Neuronal stem cell (in vitro differentiated cells): ENCODE measurements around the gene MGAT1.

Experiments used
- DNase-seq: peaks from one replicate; pipeline ENCODE4 v3.0.0-alpha.2; 2013; ENCODE audit warnings: low spot score
- H2AFZ ChIP-seq: one replicate; pipeline ENCODE4 v1.6.1; 2013; ENCODE audit warnings: mild to moderate bottlenecking, low read length, inconsistent platforms
- H2AK5ac ChIP-seq: 2 replicates; pipeline ENCODE4 v1.6.1; 2013; ENCODE audit warnings: low read depth, mild to moderate bottlenecking, inconsistent platforms, low read length, moderate library complexity, mixed read lengths
- H2BK120ac ChIP-seq: 2 replicates; pipeline ENCODE4 v1.6.1; 2013; ENCODE audit warnings: low read depth, mild to moderate bottlenecking, inconsistent platforms, low read length, moderate library complexity, mixed read lengths
- H2BK12ac ChIP-seq: one replicate; pipeline ENCODE4 v1.6.1; 2013; ENCODE audit warnings: low read length, inconsistent platforms
- H2BK15ac ChIP-seq: 2 replicates; pipeline ENCODE4 v1.6.1; 2013; ENCODE audit warnings: mild to moderate bottlenecking, low read length, inconsistent platforms, mixed read lengths
- H2BK5ac ChIP-seq: one replicate; pipeline ENCODE4 v1.6.1; 2013; ENCODE audit warnings: inconsistent platforms, mild to moderate bottlenecking, low read length, moderate library complexity
- H3K14ac ChIP-seq: one replicate; pipeline ENCODE4 v1.6.1; 2013; ENCODE audit warnings: low read length, inconsistent platforms
- H3K18ac ChIP-seq: 2 replicates; pipeline ENCODE4 v1.6.1; 2013; ENCODE audit warnings: low read length, inconsistent platforms
- H3K23ac ChIP-seq: 2 replicates; pipeline ENCODE4 v1.6.1; 2013; ENCODE audit warnings: low read depth, mild to moderate bottlenecking, mixed read lengths, low read length, inconsistent platforms; ENCODE audit not compliant: poor library complexity
- H3K27ac ChIP-seq: replicated peaks from 3 replicates; pipeline ENCODE4 v1.5.1; 2013; ENCODE audit warnings: low read length, inconsistent platforms
- H3K27me3 ChIP-seq, 3 experiments: 2 replicates each; pipeline ENCODE4 v1.6.1; 2013; ENCODE audit warnings: low read length in 3 of 3, mild to moderate bottlenecking in 2 of 3, inconsistent platforms in 1 of 3, low read depth in 1 of 3, mixed read lengths in 1 of 3, moderate library complexity in 1 of 3; ENCODE audit not compliant: control insufficient read depth in 3 of 3, insufficient read depth in 3 of 3
- H3K36me3 ChIP-seq, 2 donors: replicated peaks in 1 of 2; 2 replicates each; pipeline ENCODE4 v1.6.1; 2013; ENCODE audit warnings: low read length in 2 of 2; ENCODE audit not compliant: control insufficient read depth in 2 of 2, insufficient read depth in 2 of 2
- H3K4ac ChIP-seq: 2 replicates; pipeline ENCODE4 v1.6.1; 2013; ENCODE audit warnings: inconsistent platforms, mild to moderate bottlenecking, low read length, moderate library complexity
- H3K4me1 ChIP-seq, 2 donors: 1 replicate in 1 of 2; 2 replicates in 1 of 2; pipeline ENCODE4 v1.6.1; 2013; ENCODE audit warnings: low read length in 2 of 2, low read depth in 1 of 2; ENCODE audit not compliant: control insufficient read depth in 2 of 2, insufficient read depth in 1 of 2
- H3K4me2 ChIP-seq: one replicate; pipeline ENCODE4 v1.6.1; 2013; ENCODE audit warnings: mild to moderate bottlenecking, low read length, inconsistent platforms; ENCODE audit not compliant: insufficient read depth, poor library complexity, severe bottlenecking
- H3K4me3 ChIP-seq, 2 donors: 2 replicates each; pipeline ENCODE4 v1.5.1; 2013; ENCODE audit warnings: low read length in 2 of 2, mild to moderate bottlenecking in 2 of 2, inconsistent platforms in 1 of 2, moderate library complexity in 1 of 2
- H3K79me1 ChIP-seq: one replicate; pipeline ENCODE4 v1.6.1; 2013; ENCODE audit warnings: low read depth, mild to moderate bottlenecking, inconsistent platforms, low read length, moderate library complexity
- H3K9ac ChIP-seq: one replicate; pipeline ENCODE4 v1.6.1; 2013; ENCODE audit warnings: mild to moderate bottlenecking, low read depth, low read length, inconsistent platforms; ENCODE audit not compliant: poor library complexity
- H3K9me3 ChIP-seq, 2 donors: replicated peaks in 1 of 2; 2 replicates each; pipeline versions ENCODE3 to v1.6.1; 2013; ENCODE audit warnings: low read length in 2 of 2, mild to moderate bottlenecking in 2 of 2, inconsistent platforms in 1 of 2, low read depth in 1 of 2, mixed read lengths in 1 of 2, moderate library complexity in 1 of 2; ENCODE audit not compliant: control insufficient read depth in 2 of 2, insufficient read depth in 1 of 2
- H4K8ac ChIP-seq: one replicate; pipeline ENCODE4 v1.6.1; 2013; ENCODE audit warnings: low read depth, mild to moderate bottlenecking, inconsistent platforms, low read length, moderate library complexity
- H4K91ac ChIP-seq: one replicate; pipeline ENCODE4 v1.6.1; 2013; ENCODE audit warnings: low read length, low read depth, mild to moderate bottlenecking, inconsistent platforms; ENCODE audit not compliant: poor library complexity
- WGBS, 2 donors: extraction: QIAGEN DNeasy Blood & Tissue Kit; methylation state at CpG; one replicate each; pipeline ENCODE4 v1.1.7; 2013; ENCODE audit warnings: missing lambda C conversion rate in 2 of 2, mixed read lengths in 1 of 2; ENCODE audit not compliant: insufficient read length in 2 of 2, insufficient replicate concordance in 1 of 2; ENCODE audit errors: extremely low coverage in 2 of 2; 5-methylcytosine and 5-hydroxymethylcytosine counted together

MGAT1 gene

GRCh38 chr5:180795771-180796313 is 6.8 kb downstream of the MGAT1 start:
- Histone ChIP-seq H4K8ac (no peak overlapping the region), H2AK5ac (no peak overlapping the region), H3K23ac (no peak overlapping the region), H2BK5ac (no peak overlapping the region), H3K4me2 (no peak overlapping the region), H2BK120ac (no peak overlapping the region), H4K91ac (no peak overlapping the region), H3K4ac (no peak overlapping the region), H3K79me1 (peaks cover 22% of the 10 kb centered on the region), H3K36me3 (peaks cover 17 to 64% of the 10 kb centered on the region in 2 donors), H3K4me1 (no peaks in the 10 kb centered on the region), H3K18ac (no peak overlapping the region), H3K27me3 (no peaks in the 10 kb centered on the region), H3K9me3 (no peaks in the 10 kb centered on the region), H3K14ac (no peak overlapping the region), H2BK12ac (no peak overlapping the region), H2AFZ (no peak overlapping the region), H3K4me3 (no peak overlapping the region), H2BK15ac (no peak overlapping the region), H3K9ac (no peak overlapping the region), H3K27ac (no peak overlapping the region)
- WGBS, 2 donors = no CpG with 5 or more reads among the region's 4 CpGs
- DNase-seq = no peak

- Histone ChIP-seq H2BK120ac (no peak overlapping the region), H4K8ac (peak overlapping the region; percentile 17), H3K23ac (peak overlapping the region; percentile 55), H3K27ac (no peak overlapping the region), H3K9ac (peak overlapping the region; percentile 60), H3K27me3 (no peaks in the 10 kb centered on the region), H2BK15ac (no peak overlapping the region), H3K4me1 (no peaks in the 10 kb centered on the region), H3K4me2 (no peak overlapping the region), H3K4ac (no peak overlapping the region), H3K36me3 (peaks cover 24 to 66% of the 10 kb centered on the region in 2 donors), H2BK12ac (no peak overlapping the region), H2AK5ac (no peak overlapping the region), H3K4me3 (no peak overlapping the region), H3K18ac (no peak overlapping the region), H2AFZ (no peak overlapping the region), H3K9me3 (no peaks in the 10 kb centered on the region), H4K91ac (no peak overlapping the region), H3K14ac (no peak overlapping the region), H3K79me1 (peaks cover 15% of the 10 kb centered on the region), H2BK5ac (no peak overlapping the region)
- no peak for DNase-seq
- WGBS, 2 donors = no CpG with 5 or more reads among the region's 7 CpGs
Observed at GRCh38 chr5:180792965-180793287, 9.7 kb downstream of the MGAT1 start.

GRCh38 chr5:180792287-180792964 is 10.2 kb downstream of the MGAT1 start:
- Histone ChIP-seq H3K27me3 (no peaks in the 10 kb centered on the region), H4K91ac (no peak overlapping the region), H2AFZ (no peak overlapping the region), H2BK12ac (no peak overlapping the region), H2BK15ac (no peak overlapping the region), H3K4me1 (peaks cover under 1 to 3% of the 10 kb centered on the region in 2 donors), H3K27ac (no peak overlapping the region), H3K4me3 (no peak overlapping the region), H3K9me3 (no peaks in the 10 kb centered on the region), H4K8ac (peak overlapping the region; percentile 17), H3K36me3 (peaks cover 24 to 66% of the 10 kb centered on the region in 2 donors), H3K4ac (no peak overlapping the region), H2BK120ac (no peak overlapping the region), H3K23ac (peak overlapping the region; percentile 55), H3K18ac (peak overlapping the region; percentile 57), H3K79me1 (peaks cover 13% of the 10 kb centered on the region), H2AK5ac (no peak overlapping the region), H3K14ac (no peak overlapping the region), H3K9ac (no peak overlapping the region), H2BK5ac (peak overlapping the region; percentile 14), H3K4me2 (no peak overlapping the region)
- no peak for DNase-seq
- WGBS, 2 donors = no CpG with 5 or more reads among the region's 60 CpGs

- WGBS, 2 donors = no CpG with 5 or more reads among the region's 31 CpGs
- Histone ChIP-seq H3K4me1 (peaks cover 7 to 8% of the 10 kb centered on the region in 2 donors), H2BK5ac (peak overlapping the region; percentile 14), H3K23ac (peak overlapping the region; percentile 55), H3K14ac (no peak overlapping the region), H2AFZ (no peak overlapping the region), H3K18ac (peak overlapping the region; percentile 57), H2BK120ac (no peak overlapping the region), H3K4me3 (peak overlapping the region in 1 of 2 donors; percentile 3), H3K4ac (no peak overlapping the region), H2AK5ac (no peak overlapping the region), H3K9ac (no peak overlapping the region), H3K4me2 (no peak overlapping the region), H3K79me1 (peaks cover 13% of the 10 kb centered on the region), H2BK15ac (no peak overlapping the region), H4K91ac (no peak overlapping the region), H2BK12ac (no peak overlapping the region), H3K27ac (no peak overlapping the region), H3K36me3 (peaks cover 24 to 64% of the 10 kb centered on the region in 2 donors), H3K27me3 (no peaks in the 10 kb centered on the region), H3K9me3 (no peaks in the 10 kb centered on the region), H4K8ac (no peak overlapping the region)
- no peak for DNase-seq
Observed at GRCh38 chr5:180791611-180792213, 10.9 kb downstream of the MGAT1 start.
